WTC11 (cell line): ENCODE measurements around the gene POLR2A.
"Not testable (repeated sequence)": the region's sequence is repeated elsewhere in the genome, so short reads cannot be mapped to it uniquely, and the experiment has no call there.

ENCODE experiments used
- ETV6 ChIP-seq: sonication (generic); formaldehyde crosslinking; IDR thresholded peaks from 2 replicates; pipeline ENCODE4 v1.8.1; 2022; ENCODE audit warnings: mild to moderate bottlenecking, missing genetic modification reagents
- GABPB1 ChIP-seq: sonication (generic); formaldehyde crosslinking; IDR thresholded peaks from 2 replicates; pipeline ENCODE4 v1.8.1; 2023; ENCODE audit warnings: mild to moderate bottlenecking, missing genetic modification reagents
- NFATC4 ChIP-seq: fragments of 250-450 bp; sonication (Bioruptor Pico); IDR thresholded peaks from 2 replicates; pipeline ENCODE4 v1.9.0; 2021; ENCODE audit warnings: mild to moderate bottlenecking
- TF ChIP-seq, protein P1 (sequence below): fragments of 200-600 bp; IDR thresholded peaks from 2 replicates; pipeline ENCODE4 v1.8.0; 2022; ENCODE audit warnings: antibody characterized with exemption
- TF ChIP-seq, protein P2 (sequence below): fragments of 250-450 bp; sonication (Bioruptor Pico); IDR thresholded peaks from 2 replicates; pipeline ENCODE4 v2.1.2; 2022; ENCODE audit warnings: mild to moderate bottlenecking, moderate library complexity

GRCh38 chr17:7482742-7483088 lies 1.5 kb upstream of the POLR2A start:
- TF ChIP-seq, protein P1, sequence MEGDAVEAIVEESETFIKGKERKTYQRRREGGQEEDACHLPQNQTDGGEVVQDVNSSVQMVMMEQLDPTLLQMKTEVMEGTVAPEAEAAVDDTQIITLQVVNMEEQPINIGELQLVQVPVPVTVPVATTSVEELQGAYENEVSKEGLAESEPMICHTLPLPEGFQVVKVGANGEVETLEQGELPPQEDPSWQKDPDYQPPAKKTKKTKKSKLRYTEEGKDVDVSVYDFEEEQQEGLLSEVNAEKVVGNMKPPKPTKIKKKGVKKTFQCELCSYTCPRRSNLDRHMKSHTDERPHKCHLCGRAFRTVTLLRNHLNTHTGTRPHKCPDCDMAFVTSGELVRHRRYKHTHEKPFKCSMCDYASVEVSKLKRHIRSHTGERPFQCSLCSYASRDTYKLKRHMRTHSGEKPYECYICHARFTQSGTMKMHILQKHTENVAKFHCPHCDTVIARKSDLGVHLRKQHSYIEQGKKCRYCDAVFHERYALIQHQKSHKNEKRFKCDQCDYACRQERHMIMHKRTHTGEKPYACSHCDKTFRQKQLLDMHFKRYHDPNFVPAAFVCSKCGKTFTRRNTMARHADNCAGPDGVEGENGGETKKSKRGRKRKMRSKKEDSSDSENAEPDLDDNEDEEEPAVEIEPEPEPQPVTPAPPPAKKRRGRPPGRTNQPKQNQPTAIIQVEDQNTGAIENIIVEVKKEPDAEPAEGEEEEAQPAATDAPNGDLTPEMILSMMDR, result not testable (repeated sequence)
- not testable (repeated sequence) for TF ChIP-seq GABPB1; NFATC4 (CRISPR knock-in tag); ETV6
- TF ChIP-seq, protein P2, sequence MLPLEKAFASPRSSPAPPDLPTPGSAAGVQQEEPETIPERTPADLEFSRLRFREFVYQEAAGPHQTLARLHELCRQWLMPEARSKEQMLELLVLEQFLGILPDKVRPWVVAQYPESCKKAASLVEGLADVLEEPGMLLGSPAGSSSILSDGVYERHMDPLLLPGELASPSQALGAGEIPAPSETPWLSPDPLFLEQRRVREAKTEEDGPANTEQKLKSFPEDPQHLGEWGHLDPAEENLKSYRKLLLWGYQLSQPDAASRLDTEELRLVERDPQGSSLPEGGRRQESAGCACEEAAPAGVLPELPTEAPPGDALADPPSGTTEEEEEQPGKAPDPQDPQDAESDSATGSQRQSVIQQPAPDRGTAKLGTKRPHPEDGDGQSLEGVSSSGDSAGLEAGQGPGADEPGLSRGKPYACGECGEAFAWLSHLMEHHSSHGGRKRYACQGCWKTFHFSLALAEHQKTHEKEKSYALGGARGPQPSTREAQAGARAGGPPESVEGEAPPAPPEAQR (CRISPR knock-in tag), result not testable (repeated sequence)
